Bone marrow (tissue), 2 donors: ENCODE measurements around the gene FAM83G.
"Not testable (repeated sequence)": the region's sequence is repeated elsewhere in the genome, so short reads cannot be mapped to it uniquely, and the experiment has no call there.

ENCODE experiments used
- DNase-seq, 2 donors: peaks; one replicate each; lab custom pipeline; 2025; lab: John Stamatoyannopoulos, UW

The FAM83G gene

GRCh38 chr17:18950944-18951905, 53.3 kb downstream of the FAM83G start:
- no peak for DNase-seq

GRCh38 chr17:18950346-18950745, 54.2 kb downstream of the FAM83G start:
- no peak for DNase-seq

GRCh38 chr17:18949566-18949965, 55.0 kb downstream of the FAM83G start:
- DNase-seq = no peak

- no peak for DNase-seq
Observed at GRCh38 chr17:18948476-18949006, 56.0 kb downstream of the FAM83G start.

- DNase-seq = no peak
Observed at GRCh38 chr17:18947866-18948265, 56.7 kb downstream of the FAM83G start.

GRCh38 chr17:18946536-18946935, 58.0 kb downstream of the FAM83G start:
- DNase-seq = no peak

GRCh38 chr17:18944646-18945045, 59.9 kb downstream of the FAM83G start:
- DNase-seq = no peak

- no peak for DNase-seq
Observed at GRCh38 chr17:18938692-18939023, 65.9 kb downstream of the FAM83G start.

- DNase-seq = no peak
Observed at GRCh38 chr17:18937981-18938691, 66.4 kb downstream of the FAM83G start.

GRCh38 chr17:18933102-18934058, 71.2 kb downstream of the FAM83G start:
- DNase-seq = no peak

- no peak for DNase-seq
Observed at GRCh38 chr17:18932360-18933055, 72.1 kb downstream of the FAM83G start.

GRCh38 chr17:18928628-18929125, 75.9 kb downstream of the FAM83G start:
- no peak for DNase-seq

GRCh38 chr17:18925187-18925586, 79.4 kb downstream of the FAM83G start:
- DNase-seq = no peak

GRCh38 chr17:18922596-18922995, 82.0 kb downstream of the FAM83G start:
- DNase-seq = not testable (repeated sequence)

GRCh38 chr17:18921912-18922451, 82.6 kb downstream of the FAM83G start:
- DNase-seq = peak in 1 of 2 donors; percentile 90

GRCh38 chr17:18921485-18921884, 83.1 kb downstream of the FAM83G start:
- no peak for DNase-seq

GRCh38 chr17:18920911-18921441, 83.6 kb downstream of the FAM83G start:
- peak in 1 of 2 donors; percentile 17 for DNase-seq

GRCh38 chr17:18919963-18920362, 84.6 kb downstream of the FAM83G start:
- DNase-seq = no peak
